ENCODE results near the gene PPP2R1B.

DNA sequence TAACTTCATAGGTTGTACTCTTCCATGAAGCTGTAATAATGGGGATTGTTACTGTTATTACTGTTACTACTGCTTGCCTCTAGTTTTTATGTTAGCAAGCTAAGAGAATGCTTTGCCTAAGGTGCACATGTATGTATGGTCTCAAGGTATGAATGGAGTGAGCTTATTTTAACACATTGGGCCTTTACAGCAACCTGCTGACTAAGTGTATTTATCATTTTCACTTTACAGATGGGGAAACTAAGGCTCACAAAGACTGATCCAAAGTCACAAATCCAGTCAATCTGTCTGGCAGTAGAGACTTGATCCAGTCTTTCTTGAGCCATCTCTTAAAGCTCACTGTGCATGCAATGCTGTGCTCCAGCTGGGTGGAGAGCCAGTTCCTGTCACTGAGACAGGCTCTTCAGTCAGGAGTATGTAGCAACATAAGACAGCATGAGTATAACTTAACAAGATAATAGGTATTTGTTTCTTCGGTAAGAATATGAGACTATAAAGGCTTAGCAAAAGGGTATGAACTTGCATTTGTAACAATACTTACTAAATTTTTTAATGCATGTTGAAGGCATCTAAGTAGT lies 66.5 kb downstream of the PPP2R1B start:
- TF ChIP-seq, protein P1, sequence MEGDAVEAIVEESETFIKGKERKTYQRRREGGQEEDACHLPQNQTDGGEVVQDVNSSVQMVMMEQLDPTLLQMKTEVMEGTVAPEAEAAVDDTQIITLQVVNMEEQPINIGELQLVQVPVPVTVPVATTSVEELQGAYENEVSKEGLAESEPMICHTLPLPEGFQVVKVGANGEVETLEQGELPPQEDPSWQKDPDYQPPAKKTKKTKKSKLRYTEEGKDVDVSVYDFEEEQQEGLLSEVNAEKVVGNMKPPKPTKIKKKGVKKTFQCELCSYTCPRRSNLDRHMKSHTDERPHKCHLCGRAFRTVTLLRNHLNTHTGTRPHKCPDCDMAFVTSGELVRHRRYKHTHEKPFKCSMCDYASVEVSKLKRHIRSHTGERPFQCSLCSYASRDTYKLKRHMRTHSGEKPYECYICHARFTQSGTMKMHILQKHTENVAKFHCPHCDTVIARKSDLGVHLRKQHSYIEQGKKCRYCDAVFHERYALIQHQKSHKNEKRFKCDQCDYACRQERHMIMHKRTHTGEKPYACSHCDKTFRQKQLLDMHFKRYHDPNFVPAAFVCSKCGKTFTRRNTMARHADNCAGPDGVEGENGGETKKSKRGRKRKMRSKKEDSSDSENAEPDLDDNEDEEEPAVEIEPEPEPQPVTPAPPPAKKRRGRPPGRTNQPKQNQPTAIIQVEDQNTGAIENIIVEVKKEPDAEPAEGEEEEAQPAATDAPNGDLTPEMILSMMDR (IDR thresholded peaks at IDR 0.05; ENCODE audit: insufficient read depth, low read depth, low read length), result no peak
- no peak for TF ChIP-seq EZH2 (IDR thresholded peaks at IDR 0.05; ENCODE audit: insufficient read depth, low read length)

Measured in astrocyte (in vitro differentiated cells and primary cell).